CD4-positive, CD25-positive, alpha-beta regulatory T cell (primary cell): ENCODE measurements around the gene EMP2. TPM values are rescaled to one million over a fixed set of nuclear protein-coding genes. Genes with fewer than 3 reads are reported as not detected.

Experiments
- ATAC-seq, 2 donors: fragments of 150-1000 bp; cut with Tn5 transposase; one replicate each; pipeline ENCODE4 v1.10.0; 2021; ENCODE audit warnings: low read depth in 2 of 2, moderate number of reproducible peaks in 2 of 2, moderate library complexity in 1 of 2
- DNase-seq, 3 donors: peaks; one replicate each; pipeline versions ENCODE4 v3.0.0 to v3.0.0-alpha.2; 2012 to 2022; ENCODE audit warnings: mixed read lengths in 1 of 3
- H3K27ac ChIP-seq: one replicate; pipeline ENCODE4 v1.7.0; 2013; ENCODE audit warnings: mild to moderate bottlenecking, low read length; ENCODE audit not compliant: insufficient read depth, poor library complexity, severe bottlenecking
- H3K27me3 ChIP-seq: one replicate; pipeline ENCODE4 v1.7.0; 2013; ENCODE audit warnings: low read length; ENCODE audit not compliant: control insufficient read depth, insufficient read depth
- H3K36me3 ChIP-seq: one replicate; pipeline ENCODE4 v1.7.0; 2013; ENCODE audit warnings: mild to moderate bottlenecking, low read length, moderate library complexity; ENCODE audit not compliant: control insufficient read depth, insufficient read depth
- H3K4me1 ChIP-seq: 2 replicates; pipeline ENCODE4 v1.7.0; 2013; ENCODE audit warnings: mild to moderate bottlenecking, low read length; ENCODE audit not compliant: insufficient read depth, control insufficient read depth, poor library complexity, severe bottlenecking
- H3K4me3 ChIP-seq: one replicate; pipeline ENCODE4 v1.7.0; 2013; ENCODE audit warnings: low read depth, mild to moderate bottlenecking, low read length, moderate library complexity
- H3K9me3 ChIP-seq, 2 experiments: 1 replicate in 1 of 2; 2 replicates in 1 of 2; pipeline ENCODE4 v1.7.0; 2013; ENCODE audit warnings: low read length in 2 of 2, mild to moderate bottlenecking in 1 of 2, moderate library complexity in 1 of 2; ENCODE audit not compliant: control insufficient read depth in 2 of 2
- H3K27ac Mint-ChIP-seq, 3 donors: one replicate each; pipeline ENCODE4 v1.8.0; 2020 to 2022; ENCODE audit warnings: mild to moderate bottlenecking in 3 of 3, mixed read lengths in 3 of 3, moderate library complexity in 2 of 3
- H3K27me3 Mint-ChIP-seq: one replicate; pipeline ENCODE4 v1.8.0; 2022; ENCODE audit warnings: mild to moderate bottlenecking, mixed read lengths
- H3K36me3 Mint-ChIP-seq: one replicate; pipeline ENCODE4 v1.8.0; 2020; ENCODE audit warnings: mixed read lengths
- H3K4me1 Mint-ChIP-seq, 4 donors: one replicate each; pipeline ENCODE4 v1.8.0; 2020 to 2022; ENCODE audit warnings: mixed read lengths in 4 of 4, mild to moderate bottlenecking in 1 of 4
- H3K4me3 Mint-ChIP-seq, 4 donors: one replicate each; pipeline ENCODE4 v1.8.0; 2020 to 2022; ENCODE audit warnings: mild to moderate bottlenecking in 4 of 4, mixed read lengths in 4 of 4, moderate library complexity in 3 of 4
- H3K9me3 Mint-ChIP-seq, 7 donors: one replicate each; pipeline ENCODE4 v1.8.0; 2020 to 2022; ENCODE audit warnings: mixed read lengths in 7 of 7, mild to moderate bottlenecking in 3 of 7, moderate library complexity in 2 of 7
- polyA plus RNA-seq, 4 donors: library from polyadenylated mRNA; unstranded; fragments of 300-500 nt; fragmentation: Illumina TruSeq; gene quantifications; one replicate each; pipeline ENCODE4 v1.2.3, GENCODE V29; 2021
- total RNA-seq: library from RNA; stranded (reverse); gene quantifications from one replicate; pipeline ENCODE4 v1.2.3, GENCODE V29; 2022

The EMP2 gene
- total and polyA plus RNA-seq, 5 donors from 2014 or later: not detected

- H3K9me3 ChIP-seq: no peaks in the 10 kb centered on the region
- no peak for ATAC-seq
- H3K4me1 ChIP-seq: no peaks in the 10 kb centered on the region
- H3K4me1 Mint-ChIP-seq: no peaks in the 10 kb centered on the region
- no peak overlapping the region for H3K4me3 ChIP-seq
- H3K27ac Mint-ChIP-seq: no peak overlapping the region
- peaks cover 0 to 2% (median 0%) of the 10 kb centered on the region in 7 donors for H3K9me3 Mint-ChIP-seq
- no peaks in the 10 kb centered on the region for H3K36me3 ChIP-seq
- peaks cover 13% of the 10 kb centered on the region for H3K27me3 Mint-ChIP-seq
- H3K27ac ChIP-seq: no peak overlapping the region
- H3K36me3 Mint-ChIP-seq: no peaks in the 10 kb centered on the region
- no peak for DNase-seq
- no peaks in the 10 kb centered on the region for H3K27me3 ChIP-seq
- H3K4me3 Mint-ChIP-seq: no peak overlapping the region
Measured at GRCh38 chr16:10607157-10607556, 26.8 kb upstream of the EMP2 start.

- no peak for DNase-seq
- Mint-ChIP-seq H3K27me3 (peaks cover 15% of the 10 kb centered on the region), H3K9me3 (peaks cover 0 to 2% (median 0%) of the 10 kb centered on the region in 7 donors), H3K36me3 (no peaks in the 10 kb centered on the region), H3K4me1 (no peaks in the 10 kb centered on the region), H3K4me3 (no peak overlapping the region), H3K27ac (no peak overlapping the region)
- Histone ChIP-seq H3K4me1 (no peaks in the 10 kb centered on the region), H3K36me3 (no peaks in the 10 kb centered on the region), H3K27ac (no peak overlapping the region), H3K27me3 (no peaks in the 10 kb centered on the region), H3K4me3 (no peak overlapping the region), H3K9me3 (no peaks in the 10 kb centered on the region)
- ATAC-seq: no peak
Measured at GRCh38 chr16:10606607-10607006, 26.2 kb upstream of the EMP2 start.

- peaks cover 0 to 2% (median 0%) of the 10 kb centered on the region in 7 donors for H3K9me3 Mint-ChIP-seq
- peaks cover 11% of the 10 kb centered on the region for H3K27me3 Mint-ChIP-seq
- no peaks in the 10 kb centered on the region for H3K4me1 Mint-ChIP-seq
- Histone ChIP-seq H3K27me3 (no peaks in the 10 kb centered on the region), H3K36me3 (no peaks in the 10 kb centered on the region), H3K4me1 (no peaks in the 10 kb centered on the region), H3K4me3 (no peak overlapping the region), H3K27ac (no peak overlapping the region), H3K9me3 (no peaks in the 10 kb centered on the region)
- DNase-seq: no peak
- no peak for ATAC-seq
- no peak overlapping the region for H3K4me3 Mint-ChIP-seq
- H3K27ac Mint-ChIP-seq: no peak overlapping the region
- H3K36me3 Mint-ChIP-seq: no peaks in the 10 kb centered on the region
Measured at GRCh38 chr16:10605636-10606035, 25.2 kb upstream of the EMP2 start.

- Mint-ChIP-seq H3K27ac (no peak overlapping the region), H3K4me1 (no peaks in the 10 kb centered on the region), H3K27me3 (peaks cover 28% of the 10 kb centered on the region), H3K36me3 (no peaks in the 10 kb centered on the region), H3K9me3 (peaks cover 0 to 3% (median 0%) of the 10 kb centered on the region in 7 donors), H3K4me3 (no peak overlapping the region)
- Histone ChIP-seq H3K27me3 (no peaks in the 10 kb centered on the region), H3K4me1 (no peaks in the 10 kb centered on the region), H3K27ac (no peak overlapping the region), H3K36me3 (no peaks in the 10 kb centered on the region), H3K9me3 (no peaks in the 10 kb centered on the region), H3K4me3 (no peak overlapping the region)
- DNase-seq (no peak), ATAC-seq (no peak)
Measured at GRCh38 chr16:10601444-10602408, 21.3 kb upstream of the EMP2 start.

- H3K9me3 ChIP-seq: no peaks in the 10 kb centered on the region
- H3K4me3 ChIP-seq: no peak overlapping the region
- Mint-ChIP-seq H3K4me3 (no peak overlapping the region), H3K36me3 (no peaks in the 10 kb centered on the region), H3K9me3 (peaks cover 0 to 3% (median 0%) of the 10 kb centered on the region in 7 donors), H3K27me3 (peaks cover 23% of the 10 kb centered on the region), H3K4me1 (no peaks in the 10 kb centered on the region), H3K27ac (no peak overlapping the region)
- H3K4me1 ChIP-seq: no peaks in the 10 kb centered on the region
- H3K36me3 ChIP-seq: no peaks in the 10 kb centered on the region
- ATAC-seq: no peak
- no peak for DNase-seq
- no peak overlapping the region for H3K27ac ChIP-seq
- H3K27me3 ChIP-seq: no peaks in the 10 kb centered on the region
Measured at GRCh38 chr16:10600782-10601443, 20.5 kb upstream of the EMP2 start.

- no peaks in the 10 kb centered on the region for H3K4me1 ChIP-seq
- DNase-seq (no peak), ATAC-seq (no peak)
- Mint-ChIP-seq H3K27me3 (peaks cover 23% of the 10 kb centered on the region), H3K4me1 (no peaks in the 10 kb centered on the region), H3K27ac (no peak overlapping the region), H3K4me3 (no peak overlapping the region), H3K36me3 (no peaks in the 10 kb centered on the region), H3K9me3 (peaks cover 0 to 3% (median 0%) of the 10 kb centered on the region in 7 donors)
- H3K27ac ChIP-seq: no peak overlapping the region
- H3K9me3 ChIP-seq: no peaks in the 10 kb centered on the region
- no peaks in the 10 kb centered on the region for H3K27me3 ChIP-seq
- no peak overlapping the region for H3K4me3 ChIP-seq
- H3K36me3 ChIP-seq: no peaks in the 10 kb centered on the region
Measured at GRCh38 chr16:10599626-10600025, 19.2 kb upstream of the EMP2 start.

GRCh38 chr16:10598157-10598556 is 17.8 kb upstream of the EMP2 start:
- Histone ChIP-seq H3K9me3 (no peaks in the 10 kb centered on the region), H3K4me3 (no peak overlapping the region), H3K27me3 (no peaks in the 10 kb centered on the region), H3K4me1 (no peaks in the 10 kb centered on the region), H3K36me3 (no peaks in the 10 kb centered on the region), H3K27ac (no peak overlapping the region)
- Mint-ChIP-seq H3K4me3 (no peak overlapping the region), H3K27me3 (peaks cover 23% of the 10 kb centered on the region), H3K4me1 (no peaks in the 10 kb centered on the region), H3K36me3 (no peaks in the 10 kb centered on the region), H3K27ac (no peak overlapping the region), H3K9me3 (peaks cover 0 to 3% (median 0%) of the 10 kb centered on the region in 7 donors)
- DNase-seq (no peak), ATAC-seq (no peak)
